Measurements from ENCODE around the gene SDK1.

Gene SDK1

GRCh38 chr7:3950249-3950648, 649.2 kb downstream of the SDK1 start:
- ATAC-seq (ENCODE audit: low read depth) (no peak), DNase-seq (ENCODE audit: low spot score) (no peak)
- no peaks in the 10 kb centered on the region for H3K36me3 ChIP-seq (ENCODE audit: low read depth)
- no peaks in the 10 kb centered on the region for H3K27me3 ChIP-seq (ENCODE audit: insufficient read depth, poor library complexity, severe bottlenecking)
- H3K4me1 ChIP-seq (ENCODE audit: insufficient read depth, poor library complexity, severe bottlenecking) = no peaks in the 10 kb centered on the region
- no peak overlapping the region for H3K27ac ChIP-seq (ENCODE audit: poor library complexity, severe bottlenecking)
- no peak overlapping the region for H3K4me3 ChIP-seq (ENCODE audit: severe bottlenecking)
- TF ChIP-seq CTCF (IDR thresholded peaks at IDR 0.05; ENCODE audit: poor library complexity, severe bottlenecking) = no peak
- no peaks in the 10 kb centered on the region for H3K9me3 ChIP-seq (ENCODE audit: severe bottlenecking)

- Histone ChIP-seq H3K9me3 (ENCODE audit: severe bottlenecking) (no peaks in the 10 kb centered on the region), H3K27ac (ENCODE audit: poor library complexity, severe bottlenecking) (no peak overlapping the region), H3K36me3 (ENCODE audit: low read depth) (no peaks in the 10 kb centered on the region), H3K4me1 (ENCODE audit: insufficient read depth, poor library complexity, severe bottlenecking) (peaks cover 5% of the 10 kb centered on the region), H3K4me3 (ENCODE audit: severe bottlenecking) (no peak overlapping the region), H3K27me3 (ENCODE audit: insufficient read depth, poor library complexity, severe bottlenecking) (no peaks in the 10 kb centered on the region)
- no peak for TF ChIP-seq CTCF (IDR thresholded peaks at IDR 0.05; ENCODE audit: poor library complexity, severe bottlenecking)
- DNase-seq (ENCODE audit: low spot score) (no peak), ATAC-seq (ENCODE audit: low read depth) (no peak)
Observed at GRCh38 chr7:3951316-3952055, 650.4 kb downstream of the SDK1 start.

- no peaks in the 10 kb centered on the region for H3K27me3 ChIP-seq (ENCODE audit: insufficient read depth, poor library complexity, severe bottlenecking)
Observed at GRCh38 chr7:3953133-3953532, 652.1 kb downstream of the SDK1 start.

GRCh38 chr7:3953946-3954345, 652.9 kb downstream of the SDK1 start:
- H3K4me3 ChIP-seq (ENCODE audit: severe bottlenecking) = no peak overlapping the region
- no peak for TF ChIP-seq CTCF (IDR thresholded peaks at IDR 0.05; ENCODE audit: poor library complexity, severe bottlenecking)
- no peaks in the 10 kb centered on the region for H3K9me3 ChIP-seq (ENCODE audit: severe bottlenecking)
- no peak overlapping the region for H3K27ac ChIP-seq (ENCODE audit: poor library complexity, severe bottlenecking)
- DNase-seq (ENCODE audit: low spot score) (no peak), ATAC-seq (ENCODE audit: low read depth) (no peak)
- no peaks in the 10 kb centered on the region for H3K36me3 ChIP-seq (ENCODE audit: low read depth)
- peaks cover 5% of the 10 kb centered on the region for H3K4me1 ChIP-seq (ENCODE audit: insufficient read depth, poor library complexity, severe bottlenecking)
- no peaks in the 10 kb centered on the region for H3K27me3 ChIP-seq (ENCODE audit: insufficient read depth, poor library complexity, severe bottlenecking)

More at GRCh38 chr7:3953133-3953532, 652.1 kb downstream of the SDK1 start:
- peaks cover 5% of the 10 kb centered on the region for H3K4me1 ChIP-seq (ENCODE audit: insufficient read depth, poor library complexity, severe bottlenecking)
- no peak for TF ChIP-seq CTCF (IDR thresholded peaks at IDR 0.05; ENCODE audit: poor library complexity, severe bottlenecking)
- H3K36me3 ChIP-seq (ENCODE audit: low read depth) = no peaks in the 10 kb centered on the region
- DNase-seq (ENCODE audit: low spot score) (no peak), ATAC-seq (ENCODE audit: low read depth) (no peak)
- no peaks in the 10 kb centered on the region for H3K9me3 ChIP-seq (ENCODE audit: severe bottlenecking)
- H3K4me3 ChIP-seq (ENCODE audit: severe bottlenecking) = no peak overlapping the region
- no peak overlapping the region for H3K27ac ChIP-seq (ENCODE audit: poor library complexity, severe bottlenecking)

- Histone ChIP-seq H3K4me3 (ENCODE audit: severe bottlenecking) (no peak overlapping the region), H3K4me1 (ENCODE audit: insufficient read depth, poor library complexity, severe bottlenecking) (peaks cover 5% of the 10 kb centered on the region), H3K27me3 (ENCODE audit: insufficient read depth, poor library complexity, severe bottlenecking) (no peaks in the 10 kb centered on the region), H3K27ac (ENCODE audit: poor library complexity, severe bottlenecking) (no peak overlapping the region), H3K36me3 (ENCODE audit: low read depth) (no peaks in the 10 kb centered on the region), H3K9me3 (ENCODE audit: severe bottlenecking) (no peaks in the 10 kb centered on the region)
- TF ChIP-seq CTCF (IDR thresholded peaks at IDR 0.05; ENCODE audit: poor library complexity, severe bottlenecking) = no peak
- ATAC-seq (ENCODE audit: low read depth) (no peak), DNase-seq (ENCODE audit: low spot score) (no peak)
Observed at GRCh38 chr7:3955026-3955425, 654.0 kb downstream of the SDK1 start.

Measured in RWPE2 (cell line).